ENCODE measurements around the gene NEB. TPM values are rescaled to one million over a fixed set of nuclear protein-coding genes. Genes with fewer than 3 reads are reported as not detected.

The NEB gene
- total RNA-seq, 1 donor from 2014 or later: 0.83 TPM

DNA sequence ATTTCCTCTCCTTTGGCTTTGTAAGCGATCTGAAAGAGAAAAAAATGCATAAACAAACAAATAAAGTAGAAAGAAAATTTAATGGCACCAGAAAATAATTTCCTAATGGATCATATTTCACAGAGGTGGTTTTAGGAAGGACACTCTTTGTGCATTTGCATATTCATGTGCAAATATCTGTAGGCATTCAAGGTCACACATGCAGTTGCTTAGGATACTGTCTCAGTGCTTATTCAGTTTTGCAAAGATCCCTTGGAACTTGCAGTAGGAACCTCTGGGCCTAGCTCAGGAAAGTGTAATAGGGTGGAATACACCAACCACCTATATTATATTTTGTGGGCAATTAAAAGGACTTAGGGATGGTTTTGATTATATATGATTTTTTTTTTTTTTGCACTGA lies 54.3 kb downstream of the NEB start:
- no peak for ATAC-seq
- Histone ChIP-seq H3K27me3 (ENCODE audit: low read depth) (no peaks in the 10 kb centered on the region), H3K9me3 (no peaks in the 10 kb centered on the region), H3K4me3 (no peak overlapping the region), H3K27ac (no peak overlapping the region), H3K36me3 (no peaks in the 10 kb centered on the region), H3K4me1 (no peaks in the 10 kb centered on the region)
- intact Hi-C loops (cut with DNase I): no loop called here
- TF ChIP-seq, protein P1, sequence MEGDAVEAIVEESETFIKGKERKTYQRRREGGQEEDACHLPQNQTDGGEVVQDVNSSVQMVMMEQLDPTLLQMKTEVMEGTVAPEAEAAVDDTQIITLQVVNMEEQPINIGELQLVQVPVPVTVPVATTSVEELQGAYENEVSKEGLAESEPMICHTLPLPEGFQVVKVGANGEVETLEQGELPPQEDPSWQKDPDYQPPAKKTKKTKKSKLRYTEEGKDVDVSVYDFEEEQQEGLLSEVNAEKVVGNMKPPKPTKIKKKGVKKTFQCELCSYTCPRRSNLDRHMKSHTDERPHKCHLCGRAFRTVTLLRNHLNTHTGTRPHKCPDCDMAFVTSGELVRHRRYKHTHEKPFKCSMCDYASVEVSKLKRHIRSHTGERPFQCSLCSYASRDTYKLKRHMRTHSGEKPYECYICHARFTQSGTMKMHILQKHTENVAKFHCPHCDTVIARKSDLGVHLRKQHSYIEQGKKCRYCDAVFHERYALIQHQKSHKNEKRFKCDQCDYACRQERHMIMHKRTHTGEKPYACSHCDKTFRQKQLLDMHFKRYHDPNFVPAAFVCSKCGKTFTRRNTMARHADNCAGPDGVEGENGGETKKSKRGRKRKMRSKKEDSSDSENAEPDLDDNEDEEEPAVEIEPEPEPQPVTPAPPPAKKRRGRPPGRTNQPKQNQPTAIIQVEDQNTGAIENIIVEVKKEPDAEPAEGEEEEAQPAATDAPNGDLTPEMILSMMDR (IDR thresholded peaks at IDR 0.05): no peak
- no peak for DNase-seq

DNA sequence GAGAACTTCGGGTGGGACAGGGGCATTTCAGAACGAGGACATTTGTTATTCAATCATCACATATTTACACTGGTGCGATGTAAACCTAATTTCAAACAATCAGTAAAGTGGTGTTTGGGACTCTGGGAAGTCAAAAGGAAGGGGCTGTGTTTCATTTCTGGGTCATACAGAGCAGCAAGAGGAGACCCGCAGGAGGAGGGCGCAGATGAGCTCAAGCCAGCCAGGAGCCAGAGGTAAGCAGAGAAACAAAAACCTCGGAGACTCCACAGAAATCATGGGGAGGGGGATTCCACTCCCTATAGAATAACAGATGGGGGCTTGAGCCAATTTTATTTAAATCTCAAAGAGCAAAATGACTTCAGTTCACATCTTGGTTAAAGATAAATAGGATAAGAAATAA lies 55.4 kb downstream of the NEB start:
- no peak overlapping the region for H3K27ac ChIP-seq
- H3K36me3 ChIP-seq: no peaks in the 10 kb centered on the region
- intact Hi-C loops (cut with DNase I): no loop called here
- no peak for ATAC-seq
- H3K27me3 ChIP-seq (ENCODE audit: low read depth): no peaks in the 10 kb centered on the region
- H3K9me3 ChIP-seq: no peaks in the 10 kb centered on the region
- H3K4me1 ChIP-seq: no peaks in the 10 kb centered on the region
- H3K4me3 ChIP-seq: no peak overlapping the region
- DNase-seq: no peak
- TF ChIP-seq, protein P1 (IDR thresholded peaks at IDR 0.05): no peak

DNA sequence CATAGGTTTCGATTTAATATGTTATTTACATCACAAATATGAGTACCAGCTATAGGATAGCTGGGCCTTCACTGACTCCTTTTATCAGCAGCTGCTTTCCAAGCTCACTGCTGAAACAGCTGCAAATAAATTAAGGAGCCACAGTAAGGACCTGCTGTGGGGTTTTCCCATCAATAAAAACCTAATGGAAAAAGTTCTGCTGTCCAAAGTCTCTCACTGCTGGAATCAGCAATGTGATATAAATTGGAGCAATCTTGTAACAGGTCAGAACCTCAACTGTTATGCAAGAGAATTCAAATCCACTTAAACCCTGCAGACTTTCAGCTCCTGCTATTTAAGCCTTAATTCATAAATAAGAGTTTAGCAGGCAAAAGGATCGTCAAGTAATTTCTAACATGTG lies 61.3 kb downstream of the NEB start:
- no peaks in the 10 kb centered on the region for H3K27me3 ChIP-seq (ENCODE audit: low read depth)
- H3K9me3 ChIP-seq: no peaks in the 10 kb centered on the region
- no peaks in the 10 kb centered on the region for H3K4me1 ChIP-seq
- no peaks in the 10 kb centered on the region for H3K36me3 ChIP-seq
- no peak overlapping the region for H3K27ac ChIP-seq
- H3K4me3 ChIP-seq: no peak overlapping the region
- TF ChIP-seq, protein P1 (IDR thresholded peaks at IDR 0.05): no peak
- no peak for DNase-seq
- intact Hi-C loops (cut with DNase I): no loop called here
- ATAC-seq: no peak

DNA sequence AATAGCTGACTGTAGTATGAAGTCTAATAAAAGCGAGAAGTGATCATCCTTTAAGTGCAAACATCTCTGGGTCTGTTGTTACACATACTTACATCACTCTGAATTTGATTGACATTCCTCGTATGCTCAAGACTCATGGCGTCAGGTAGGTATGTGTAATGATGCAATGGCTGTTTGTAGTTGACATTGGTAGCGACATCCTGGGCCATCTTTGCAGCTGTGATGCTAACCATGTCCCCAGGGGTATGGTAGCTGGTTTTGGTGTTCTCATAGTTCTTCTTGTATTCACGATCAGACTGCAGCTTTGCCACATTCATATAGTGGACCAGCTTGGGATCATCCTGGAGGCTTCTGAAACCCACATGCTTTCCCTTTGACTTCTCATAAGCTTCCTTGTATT lies 62.0 kb downstream of the NEB start:
- Histone ChIP-seq H3K4me3 (no peak overlapping the region), H3K4me1 (no peaks in the 10 kb centered on the region), H3K27ac (no peak overlapping the region), H3K36me3 (no peaks in the 10 kb centered on the region), H3K27me3 (ENCODE audit: low read depth) (no peaks in the 10 kb centered on the region), H3K9me3 (no peaks in the 10 kb centered on the region)
- no peak for DNase-seq
- intact Hi-C loops (cut with DNase I): no loop called here
- ATAC-seq: no peak
- TF ChIP-seq, protein P1 (IDR thresholded peaks at IDR 0.05): no peak

DNA sequence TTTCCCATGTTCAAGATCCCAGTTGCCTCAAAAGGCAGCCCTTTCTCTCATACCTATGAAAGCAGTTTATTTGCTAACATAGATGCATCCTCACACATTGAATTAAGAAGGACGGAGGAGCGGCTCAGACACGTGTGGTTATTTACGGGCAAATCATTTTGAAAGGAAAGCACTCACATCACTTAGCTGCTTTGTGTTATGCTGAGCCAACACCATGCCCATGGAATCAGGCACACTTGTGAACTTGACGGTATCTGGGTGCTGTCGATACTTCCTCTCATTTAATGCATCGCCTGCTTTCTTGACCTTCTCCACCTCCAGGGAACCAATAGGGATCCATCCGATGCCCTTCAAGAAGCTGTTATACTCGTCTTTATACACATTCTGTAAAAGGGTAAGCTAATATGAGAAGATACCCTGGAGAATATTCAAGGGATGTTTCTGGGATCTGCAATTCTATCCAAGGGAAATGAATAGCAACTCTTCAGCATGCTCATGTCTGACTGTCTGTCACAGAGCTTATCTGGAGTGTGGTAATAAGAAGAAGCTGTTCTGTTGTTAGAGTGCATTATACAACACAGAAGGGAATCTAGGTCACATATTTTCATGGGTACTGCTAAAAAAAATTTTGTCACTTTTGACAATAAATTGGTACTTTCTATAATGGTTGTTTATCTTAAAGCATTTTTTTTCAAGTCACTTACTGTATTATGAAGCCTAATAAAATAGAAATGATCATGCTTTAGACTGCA lies 63.3 kb downstream of the NEB start:
- intact Hi-C loops (cut with DNase I): no loop called here
- Histone ChIP-seq H3K27ac (no peak overlapping the region), H3K9me3 (no peaks in the 10 kb centered on the region), H3K4me3 (no peak overlapping the region), H3K27me3 (ENCODE audit: low read depth) (no peaks in the 10 kb centered on the region), H3K4me1 (no peaks in the 10 kb centered on the region), H3K36me3 (no peaks in the 10 kb centered on the region)
- TF ChIP-seq, protein P1 (IDR thresholded peaks at IDR 0.05): no peak
- no peak for ATAC-seq
- DNase-seq: no peak

All from lower lobe of right lung (tissue), 2 donors.